Measurements from ENCODE around the gene FBN3.
A peak's percentile ranks its signal among the peaks of the same experiment; 100 is the strongest.

FBN3 gene

GRCh38 chr19:8086849-8087248, 62.5 kb downstream of the FBN3 start:
- Histone ChIP-seq H2BK5ac (ENCODE audit: low read length) (no peak overlapping the region), H2AFZ (ENCODE audit: low read length) (no peak overlapping the region), H3K4ac (ENCODE audit: low read length) (peak overlapping the region; percentile 84), H2AK5ac (ENCODE audit: low read depth, low read length) (peak overlapping the region; percentile 99), H3K79me1 (ENCODE audit: low read depth, low read length) (peaks cover 2% of the 10 kb centered on the region), H3K36me3 (replicated peaks in 1 of 2; ENCODE audit: control insufficient read depth in 2 of 2, insufficient read depth in 2 of 2, low read length in 2 of 2) (peaks cover 35 to 36% of the 10 kb centered on the region in 2 donors), H4K8ac (ENCODE audit: low read depth, low read length) (peak overlapping the region; percentile 43), H3K4me1 (ENCODE audit: control insufficient read depth in 2 of 2, insufficient read depth in 1 of 2, low read depth in 1 of 2, low read length in 2 of 2) (peaks cover 13 to 18% of the 10 kb centered on the region in 2 donors), H3K9ac (ENCODE audit: low read depth, low read length, poor library complexity) (peak overlapping the region; percentile 12), H3K4me3 (ENCODE audit: low read length in 2 of 2) (no peak overlapping the region), H4K91ac (ENCODE audit: low read depth, low read length, poor library complexity) (peak overlapping the region; percentile 79), H3K18ac (ENCODE audit: low read length) (peak overlapping the region; percentile 89), H3K27ac (replicated peaks; ENCODE audit: low read length) (no peak overlapping the region), H2BK15ac (ENCODE audit: low read length) (peak overlapping the region; percentile 98), H3K9me3 (replicated peaks in 1 of 2; ENCODE audit: control insufficient read depth in 2 of 2, insufficient read depth in 1 of 2, low read depth in 1 of 2, low read length in 2 of 2) (peaks cover 12 to 13% of the 10 kb centered on the region in 2 donors), H2BK120ac (ENCODE audit: low read depth, low read length) (peak overlapping the region; percentile 72), H3K27me3 (ENCODE audit: control insufficient read depth in 3 of 3, insufficient read depth in 3 of 3, low read depth in 1 of 3, low read length in 3 of 3) (no peaks in the 10 kb centered on the region), H2BK12ac (ENCODE audit: low read length) (peak overlapping the region; percentile 84), H3K23ac (ENCODE audit: low read depth, low read length, poor library complexity) (peak overlapping the region; percentile 91), H3K14ac (ENCODE audit: low read length) (no peak overlapping the region), H3K4me2 (ENCODE audit: insufficient read depth, low read length, poor library complexity, severe bottlenecking) (no peak overlapping the region)
- no peak for DNase-seq (ENCODE audit: low spot score)
- no CpG with 5 or more reads among the region's 13 CpGs for WGBS, 2 donors (ENCODE audit: extremely low coverage in 2 of 2, insufficient read length in 2 of 2, insufficient replicate concordance in 1 of 2)

GRCh38 chr19:8085598-8086408, 63.6 kb downstream of the FBN3 start:
- Histone ChIP-seq H4K91ac (ENCODE audit: low read depth, low read length, poor library complexity) (no peak overlapping the region), H3K14ac (ENCODE audit: low read length) (peak overlapping the region; percentile 56), H3K4ac (ENCODE audit: low read length) (peak overlapping the region; percentile 53), H3K36me3 (replicated peaks in 1 of 2; ENCODE audit: control insufficient read depth in 2 of 2, insufficient read depth in 2 of 2, low read length in 2 of 2) (peaks cover 26 to 38% of the 10 kb centered on the region in 2 donors), H3K9me3 (replicated peaks in 1 of 2; ENCODE audit: control insufficient read depth in 2 of 2, insufficient read depth in 1 of 2, low read depth in 1 of 2, low read length in 2 of 2) (peaks cover 11 to 13% of the 10 kb centered on the region in 2 donors), H3K9ac (ENCODE audit: low read depth, low read length, poor library complexity) (peak overlapping the region; percentile 50), H3K23ac (ENCODE audit: low read depth, low read length, poor library complexity) (peak overlapping the region; percentile 93), H3K27me3 (ENCODE audit: control insufficient read depth in 3 of 3, insufficient read depth in 3 of 3, low read depth in 1 of 3, low read length in 3 of 3) (no peaks in the 10 kb centered on the region), H2AFZ (ENCODE audit: low read length) (peak overlapping the region; percentile 79), H2BK15ac (ENCODE audit: low read length) (peak overlapping the region; percentile 78), H3K4me1 (ENCODE audit: control insufficient read depth in 2 of 2, insufficient read depth in 1 of 2, low read depth in 1 of 2, low read length in 2 of 2) (peaks cover 13 to 18% of the 10 kb centered on the region in 2 donors), H3K18ac (ENCODE audit: low read length) (peak overlapping the region; percentile 95), H4K8ac (ENCODE audit: low read depth, low read length) (peak overlapping the region; percentile 82), H3K4me3 (ENCODE audit: low read length in 2 of 2) (peak overlapping the region in 1 of 2 donors; percentile 14), H2BK120ac (ENCODE audit: low read depth, low read length) (peak overlapping the region; percentile 41), H2BK5ac (ENCODE audit: low read length) (peak overlapping the region; percentile 53), H3K79me1 (ENCODE audit: low read depth, low read length) (peaks cover 2% of the 10 kb centered on the region), H2BK12ac (ENCODE audit: low read length) (peak overlapping the region; percentile 94), H3K4me2 (ENCODE audit: insufficient read depth, low read length, poor library complexity, severe bottlenecking) (no peak overlapping the region), H3K27ac (replicated peaks; ENCODE audit: low read length) (peak overlapping the region; percentile 8), H2AK5ac (ENCODE audit: low read depth, low read length) (peak overlapping the region; percentile 98)
- whole genome bisulfite sequencing, 2 donors (ENCODE audit: extremely low coverage in 2 of 2, insufficient read length in 2 of 2, insufficient replicate concordance in 1 of 2) = no CpG with 5 or more reads among the region's 20 CpGs
- peak; percentile 41 for DNase-seq (ENCODE audit: low spot score)

GRCh38 chr19:8084152-8084551, 65.2 kb downstream of the FBN3 start:
- DNase-seq (ENCODE audit: low spot score) = no peak
- no CpG with 5 or more reads among the region's 13 CpGs for WGBS, 2 donors (ENCODE audit: extremely low coverage in 2 of 2, insufficient read length in 2 of 2, insufficient replicate concordance in 1 of 2)

GRCh38 chr19:8083141-8083540, 66.3 kb downstream of the FBN3 start:
- Histone ChIP-seq H3K4me3 (ENCODE audit: low read length in 2 of 2) (peak overlapping the region in 1 of 2 donors; percentile 65), H4K8ac (ENCODE audit: low read depth, low read length) (no peak overlapping the region), H2AK5ac (ENCODE audit: low read depth, low read length) (peak overlapping the region; percentile 19), H3K4me2 (ENCODE audit: insufficient read depth, low read length, poor library complexity, severe bottlenecking) (no peak overlapping the region), H4K91ac (ENCODE audit: low read depth, low read length, poor library complexity) (no peak overlapping the region), H2BK15ac (ENCODE audit: low read length) (no peak overlapping the region), H3K79me1 (ENCODE audit: low read depth, low read length) (peaks cover 2% of the 10 kb centered on the region), H3K9me3 (replicated peaks in 1 of 2; ENCODE audit: control insufficient read depth in 2 of 2, insufficient read depth in 1 of 2, low read depth in 1 of 2, low read length in 2 of 2) (peaks cover 2 to 5% of the 10 kb centered on the region in 2 donors), H3K18ac (ENCODE audit: low read length) (peak overlapping the region; percentile 52), H2BK120ac (ENCODE audit: low read depth, low read length) (no peak overlapping the region), H3K9ac (ENCODE audit: low read depth, low read length, poor library complexity) (peak overlapping the region; percentile 53), H3K36me3 (replicated peaks in 1 of 2; ENCODE audit: control insufficient read depth in 2 of 2, insufficient read depth in 2 of 2, low read length in 2 of 2) (peaks cover 10 to 23% of the 10 kb centered on the region in 2 donors), H2BK5ac (ENCODE audit: low read length) (no peak overlapping the region), H3K27me3 (ENCODE audit: control insufficient read depth in 3 of 3, insufficient read depth in 3 of 3, low read depth in 1 of 3, low read length in 3 of 3) (no peaks in the 10 kb centered on the region), H3K23ac (ENCODE audit: low read depth, low read length, poor library complexity) (peak overlapping the region; percentile 11), H3K14ac (ENCODE audit: low read length) (no peak overlapping the region), H3K27ac (replicated peaks; ENCODE audit: low read length) (no peak overlapping the region), H3K4me1 (ENCODE audit: control insufficient read depth in 2 of 2, insufficient read depth in 1 of 2, low read depth in 1 of 2, low read length in 2 of 2) (peaks cover 12 to 18% of the 10 kb centered on the region in 2 donors), H2AFZ (ENCODE audit: low read length) (no peak overlapping the region), H2BK12ac (ENCODE audit: low read length) (no peak overlapping the region), H3K4ac (ENCODE audit: low read length) (peak overlapping the region; percentile 38)
- whole genome bisulfite sequencing, 2 donors (ENCODE audit: extremely low coverage in 2 of 2, insufficient read length in 2 of 2, insufficient replicate concordance in 1 of 2) = no CpG with 5 or more reads among the region's 12 CpGs
- DNase-seq (ENCODE audit: low spot score) = no peak

More at GRCh38 chr19:8084152-8084551, 65.2 kb downstream of the FBN3 start:
- no peak overlapping the region for H4K91ac ChIP-seq (ENCODE audit: low read depth, low read length, poor library complexity)
- H3K27me3 ChIP-seq (ENCODE audit: control insufficient read depth in 3 of 3, insufficient read depth in 3 of 3, low read depth in 1 of 3, low read length in 3 of 3) = no peaks in the 10 kb centered on the region
- no peak overlapping the region for H3K23ac ChIP-seq (ENCODE audit: low read depth, low read length, poor library complexity)
- H3K4me1 ChIP-seq (ENCODE audit: control insufficient read depth in 2 of 2, insufficient read depth in 1 of 2, low read depth in 1 of 2, low read length in 2 of 2) = peaks cover 12 to 18% of the 10 kb centered on the region in 2 donors
- no peak overlapping the region for H2BK5ac ChIP-seq (ENCODE audit: low read length)
- H4K8ac ChIP-seq (ENCODE audit: low read depth, low read length) = no peak overlapping the region
- H2AK5ac ChIP-seq (ENCODE audit: low read depth, low read length) = no peak overlapping the region
- no peak overlapping the region for H3K14ac ChIP-seq (ENCODE audit: low read length)
- H3K4me3 ChIP-seq (ENCODE audit: low read length in 2 of 2) = no peak overlapping the region
- H3K9me3 ChIP-seq (replicated peaks in 1 of 2; ENCODE audit: control insufficient read depth in 2 of 2, insufficient read depth in 1 of 2, low read depth in 1 of 2, low read length in 2 of 2) = peaks cover 6 to 13% of the 10 kb centered on the region in 2 donors
- no peak overlapping the region for H2BK15ac ChIP-seq (ENCODE audit: low read length)
- peaks cover 2% of the 10 kb centered on the region for H3K79me1 ChIP-seq (ENCODE audit: low read depth, low read length)
- H2BK120ac ChIP-seq (ENCODE audit: low read depth, low read length) = no peak overlapping the region
- no peak overlapping the region for H2BK12ac ChIP-seq (ENCODE audit: low read length)
- no peak overlapping the region for H3K9ac ChIP-seq (ENCODE audit: low read depth, low read length, poor library complexity)
- no peak overlapping the region for H3K4ac ChIP-seq (ENCODE audit: low read length)
- no peak overlapping the region for H3K4me2 ChIP-seq (ENCODE audit: insufficient read depth, low read length, poor library complexity, severe bottlenecking)
- H2AFZ ChIP-seq (ENCODE audit: low read length) = no peak overlapping the region
- H3K27ac ChIP-seq (replicated peaks; ENCODE audit: low read length) = no peak overlapping the region
- H3K18ac ChIP-seq (ENCODE audit: low read length) = no peak overlapping the region
- H3K36me3 ChIP-seq (replicated peaks in 1 of 2; ENCODE audit: control insufficient read depth in 2 of 2, insufficient read depth in 2 of 2, low read length in 2 of 2) = peaks cover 20 to 32% of the 10 kb centered on the region in 2 donors

Measured in neuronal stem cell (in vitro differentiated cells).